NCI-H1436 treated with DMSO at 0.1 percent for 48 hours (cell line): ENCODE results near the gene MROH7.

Source experiments
- DNase-seq: peaks from one replicate; lab custom pipeline; 2025; lab: John Stamatoyannopoulos, UW

The MROH7 gene

GRCh38 chr1:54640863-54641836 is at the start of gene MROH7:
TSS of gene MROH7 (plus strand) at chr1:54641786. CDS start at chr1:54652927, 11,141 bp downstream.
- DNase-seq = no peak

GRCh38 chr1:54593571-54594160 is 47.9 kb upstream of the MROH7 start:
- DNase-seq = no peak

GRCh38 chr1:54594463-54594862 is 47.1 kb upstream of the MROH7 start:
- no peak for DNase-seq

GRCh38 chr1:54595956-54596498 is 45.6 kb upstream of the MROH7 start:
- DNase-seq = no peak

- DNase-seq = no peak
Measured at GRCh38 chr1:54596756-54597155, 44.8 kb upstream of the MROH7 start.

- no peak for DNase-seq
Measured at GRCh38 chr1:54597455-54598030, 44.0 kb upstream of the MROH7 start.

GRCh38 chr1:54599211-54599823 is 42.3 kb upstream of the MROH7 start:
- DNase-seq = no peak

- no peak for DNase-seq
Measured at GRCh38 chr1:54600947-54601721, 40.5 kb upstream of the MROH7 start.

GRCh38 chr1:54601730-54602129 is 39.9 kb upstream of the MROH7 start:
- DNase-seq = no peak

GRCh38 chr1:54602554-54602953 is 39.0 kb upstream of the MROH7 start:
- DNase-seq = no peak

GRCh38 chr1:54603241-54603640 is 38.3 kb upstream of the MROH7 start:
- no peak for DNase-seq

GRCh38 chr1:54604051-54604450 is 37.5 kb upstream of the MROH7 start:
- no peak for DNase-seq

GRCh38 chr1:54604572-54605370 is 36.8 kb upstream of the MROH7 start:
- no peak for DNase-seq

- DNase-seq = no peak
Measured at GRCh38 chr1:54606096-54606989, 35.2 kb upstream of the MROH7 start.

GRCh38 chr1:54606990-54607325 is 34.6 kb upstream of the MROH7 start:
- DNase-seq = no peak

- DNase-seq = no peak
Measured at GRCh38 chr1:54607821-54608565, 33.6 kb upstream of the MROH7 start.

- DNase-seq = no peak
Measured at GRCh38 chr1:54608566-54609230, 32.9 kb upstream of the MROH7 start.

- DNase-seq = no peak
Measured at GRCh38 chr1:54609301-54609921, 32.2 kb upstream of the MROH7 start.
